GM23338 (cell line): ENCODE data around the gene SST. TPM values are rescaled to one million over a fixed set of nuclear protein-coding genes. Genes with fewer than 3 reads are reported as not detected.

Experiments
- ATAC-seq: fragments of 200-7000 bp; cut with Tn5 transposase; 3 replicates; pipeline ENCODE4 v1.9.1; 2020
- DNase-seq: peaks from one replicate; pipeline ENCODE4 v3.0.0-alpha.2; 2015; ENCODE audit warnings: low spot score
- H2AFZ ChIP-seq: fragments of 200-600 bp; sonication (generic); 2 replicates; pipeline ENCODE4 v1.8.0; 2016; ENCODE audit warnings: antibody characterized with exemption, mild to moderate bottlenecking, moderate library complexity
- H3F3A ChIP-seq: fragments of 200-600 bp; sonication (generic); replicated peaks from 2 replicates; pipeline ENCODE4 v1.8.0; 2017; ENCODE audit warnings: antibody characterized with exemption, mixed run types, low read depth
- H3K27ac ChIP-seq: fragments of 200-600 bp; sonication (generic); 2 replicates; pipeline ENCODE4 v1.6.1; 2016; ENCODE audit warnings: low read depth
- H3K27me3 ChIP-seq: fragments of 200-600 bp; sonication (generic); 2 replicates; pipeline ENCODE4 v1.8.0; 2016; ENCODE audit warnings: mild to moderate bottlenecking, mixed run types, moderate library complexity; ENCODE audit not compliant: insufficient read depth
- H3K36me3 ChIP-seq: fragments of 200-600 bp; sonication (generic); 2 replicates; pipeline ENCODE4 v1.8.0; 2016; ENCODE audit warnings: mild to moderate bottlenecking; ENCODE audit not compliant: insufficient read depth
- H3K4me1 ChIP-seq: fragments of 200-600 bp; sonication (generic); 2 replicates; pipeline ENCODE4 v1.8.0; 2016; ENCODE audit warnings: mild to moderate bottlenecking, moderate library complexity; ENCODE audit not compliant: insufficient read depth
- H3K4me2 ChIP-seq: fragments of 200-600 bp; sonication (generic); 2 replicates; pipeline ENCODE4 v1.7.1; 2017; ENCODE audit warnings: mixed run types
- H3K4me3 ChIP-seq: fragments of 200-600 bp; sonication (generic); 2 replicates; pipeline ENCODE4 v1.6.1; 2016; ENCODE audit warnings: mixed run types
- H3K79me2 ChIP-seq: fragments of 200-600 bp; sonication (generic); replicated peaks from 2 replicates; pipeline ENCODE4 v1.8.0; 2017; ENCODE audit warnings: mild to moderate bottlenecking; ENCODE audit not compliant: insufficient read depth
- H3K9me2 ChIP-seq: fragments of 200-600 bp; sonication (generic); 2 replicates; pipeline ENCODE4 v1.8.0; 2017; ENCODE audit not compliant: insufficient read depth
- H4K20me1 ChIP-seq: fragments of 200-600 bp; sonication (generic); replicated peaks from 2 replicates; pipeline ENCODE4 v1.8.0; 2017; ENCODE audit warnings: mild to moderate bottlenecking; ENCODE audit not compliant: insufficient read depth
- H3K27ac Mint-ChIP-seq: 2 replicates; pipeline ENCODE4 v1.8.0; 2020; ENCODE audit warnings: inconsistent platforms, mild to moderate bottlenecking, moderate library complexity, mixed read lengths
- H3K27me3 Mint-ChIP-seq: 3 replicates; pipeline ENCODE4 v1.8.0; 2022; ENCODE audit warnings: low read depth, mild to moderate bottlenecking, moderate library complexity, mixed read lengths, inconsistent platforms; ENCODE audit not compliant: insufficient read depth, poor library complexity
- H3K36me3 Mint-ChIP-seq: 3 replicates; pipeline ENCODE4 v1.8.0; 2021; ENCODE audit warnings: low read depth, mild to moderate bottlenecking, inconsistent platforms, moderate library complexity, mixed read lengths
- H3K4me1 Mint-ChIP-seq: 3 replicates; pipeline ENCODE4 v1.8.0; 2020; ENCODE audit warnings: mild to moderate bottlenecking, inconsistent platforms, mixed read lengths
- H3K4me3 Mint-ChIP-seq: 3 replicates; pipeline ENCODE4 v1.8.0; 2021; ENCODE audit warnings: moderate library complexity, mild to moderate bottlenecking, inconsistent platforms, mixed read lengths
- H3K9me3 Mint-ChIP-seq: 3 replicates; pipeline ENCODE4 v1.8.0; 2020; ENCODE audit warnings: moderate library complexity, mild to moderate bottlenecking, inconsistent platforms, mixed read lengths
- CTCF ChIP-seq, 2 experiments: fragments of 200-600 bp in 1 of 2; sonication (generic) in 1 of 2; conservative IDR thresholded peaks; 2 replicates each; pipeline versions ENCODE4 v1.5.1 to v1.6.1; 2016 to 2017; ENCODE audit warnings: antibody characterized with exemption in 2 of 2, low read depth in 2 of 2, mild to moderate bottlenecking in 2 of 2, moderate library complexity in 1 of 2
- STAT1 ChIP-seq: IDR thresholded peaks from one replicate; pipeline ENCODE4 v1.6.1; 2016; ENCODE audit warnings: antibody characterized with exemption; ENCODE audit not compliant: unreplicated experiment
- polyA plus RNA-seq: library from polyadenylated mRNA; unstranded; fragments of >200 nt; fragmentation: Nextera tagmentation; extraction: Ambion mirVana; gene quantifications from 2 replicates; pipeline ENCODE4 v1.2.1, GENCODE V29; 2016
- total RNA-seq: library from RNA; depleted of rRNA; stranded (reverse); fragments of >200 nt; shearing (Covaris generic); gene quantifications from 2 replicates; pipeline ENCODE4 v1.2.3, GENCODE V29; 2014
- TF ChIP-seq, protein P1 (sequence below): fragments of 250-450 bp; sonication (Bioruptor Pico); IDR thresholded peaks from 2 replicates; pipeline ENCODE4 v1.5.0; 2020; ENCODE audit warnings: mild to moderate bottlenecking, moderate library complexity

SST gene
- total and polyA plus RNA-seq, 2 experiments from 2014 or later: 3.9 TPM; not detected in 1

GRCh38 chr3:187713504-187713903, 43.3 kb upstream of the SST start (continued):
- TF ChIP-seq, protein P1, sequence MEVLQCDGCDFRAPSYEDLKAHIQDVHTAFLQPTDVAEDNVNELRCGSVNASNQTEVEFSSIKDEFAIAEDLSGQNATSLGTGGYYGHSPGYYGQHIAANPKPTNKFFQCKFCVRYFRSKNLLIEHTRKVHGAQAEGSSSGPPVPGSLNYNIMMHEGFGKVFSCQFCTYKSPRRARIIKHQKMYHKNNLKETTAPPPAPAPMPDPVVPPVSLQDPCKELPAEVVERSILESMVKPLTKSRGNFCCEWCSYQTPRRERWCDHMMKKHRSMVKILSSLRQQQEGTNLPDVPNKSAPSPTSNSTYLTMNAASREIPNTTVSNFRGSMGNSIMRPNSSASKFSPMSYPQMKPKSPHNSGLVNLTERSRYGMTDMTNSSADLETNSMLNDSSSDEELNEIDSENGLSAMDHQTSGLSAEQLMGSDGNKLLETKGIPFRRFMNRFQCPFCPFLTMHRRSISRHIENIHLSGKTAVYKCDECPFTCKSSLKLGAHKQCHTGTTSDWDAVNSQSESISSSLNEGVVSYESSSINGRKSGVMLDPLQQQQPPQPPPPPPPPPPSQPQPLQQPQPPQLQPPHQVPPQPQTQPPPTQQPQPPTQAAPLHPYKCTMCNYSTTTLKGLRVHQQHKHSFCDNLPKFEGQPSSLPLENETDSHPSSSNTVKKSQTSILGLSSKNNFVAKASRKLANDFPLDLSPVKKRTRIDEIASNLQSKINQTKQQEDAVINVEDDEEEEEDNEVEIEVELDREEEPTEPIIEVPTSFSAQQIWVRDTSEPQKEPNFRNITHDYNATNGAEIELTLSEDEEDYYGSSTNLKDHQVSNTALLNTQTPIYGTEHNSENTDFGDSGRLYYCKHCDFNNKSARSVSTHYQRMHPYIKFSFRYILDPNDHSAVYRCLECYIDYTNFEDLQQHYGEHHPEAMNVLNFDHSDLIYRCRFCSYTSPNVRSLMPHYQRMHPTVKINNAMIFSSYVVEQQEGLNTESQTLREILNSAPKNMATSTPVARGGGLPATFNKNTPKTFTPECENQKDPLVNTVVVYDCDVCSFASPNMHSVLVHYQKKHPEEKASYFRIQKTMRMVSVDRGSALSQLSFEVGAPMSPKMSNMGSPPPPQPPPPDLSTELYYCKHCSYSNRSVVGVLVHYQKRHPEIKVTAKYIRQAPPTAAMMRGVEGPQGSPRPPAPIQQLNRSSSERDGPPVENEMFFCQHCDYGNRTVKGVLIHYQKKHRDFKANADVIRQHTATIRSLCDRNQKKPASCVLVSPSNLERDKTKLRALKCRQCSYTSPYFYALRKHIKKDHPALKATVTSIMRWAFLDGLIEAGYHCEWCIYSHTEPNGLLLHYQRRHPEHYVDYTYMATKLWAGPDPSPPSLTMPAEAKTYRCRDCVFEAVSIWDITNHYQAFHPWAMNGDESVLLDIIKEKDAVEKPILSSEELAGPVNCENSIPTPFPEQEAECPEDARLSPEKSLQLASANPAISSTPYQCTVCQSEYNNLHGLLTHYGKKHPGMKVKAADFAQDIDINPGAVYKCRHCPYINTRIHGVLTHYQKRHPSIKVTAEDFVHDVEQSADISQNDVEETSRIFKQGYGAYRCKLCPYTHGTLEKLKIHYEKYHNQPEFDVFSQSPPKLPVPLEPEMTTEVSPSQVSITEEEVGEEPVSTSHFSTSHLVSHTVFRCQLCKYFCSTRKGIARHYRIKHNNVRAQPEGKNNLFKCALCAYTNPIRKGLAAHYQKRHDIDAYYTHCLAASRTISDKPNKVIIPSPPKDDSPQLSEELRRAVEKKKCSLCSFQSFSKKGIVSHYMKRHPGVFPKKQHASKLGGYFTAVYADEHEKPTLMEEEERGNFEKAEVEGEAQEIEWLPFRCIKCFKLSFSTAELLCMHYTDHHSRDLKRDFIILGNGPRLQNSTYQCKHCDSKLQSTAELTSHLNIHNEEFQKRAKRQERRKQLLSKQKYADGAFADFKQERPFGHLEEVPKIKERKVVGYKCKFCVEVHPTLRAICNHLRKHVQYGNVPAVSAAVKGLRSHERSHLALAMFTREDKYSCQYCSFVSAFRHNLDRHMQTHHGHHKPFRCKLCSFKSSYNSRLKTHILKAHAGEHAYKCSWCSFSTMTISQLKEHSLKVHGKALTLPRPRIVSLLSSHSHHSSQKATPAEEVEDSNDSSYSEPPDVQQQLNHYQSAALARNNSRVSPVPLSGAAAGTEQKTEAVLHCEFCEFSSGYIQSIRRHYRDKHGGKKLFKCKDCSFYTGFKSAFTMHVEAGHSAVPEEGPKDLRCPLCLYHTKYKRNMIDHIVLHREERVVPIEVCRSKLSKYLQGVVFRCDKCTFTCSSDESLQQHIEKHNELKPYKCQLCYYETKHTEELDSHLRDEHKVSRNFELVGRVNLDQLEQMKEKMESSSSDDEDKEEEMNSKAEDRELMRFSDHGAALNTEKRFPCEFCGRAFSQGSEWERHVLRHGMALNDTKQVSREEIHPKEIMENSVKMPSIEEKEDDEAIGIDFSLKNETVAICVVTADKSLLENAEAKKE (CRISPR knock-in tag): no peak

GRCh38 chr3:187709155-187709554, 39.0 kb upstream of the SST start:
- Mint-ChIP-seq H3K27me3 (no peaks in the 10 kb centered on the region), H3K27ac (no peak overlapping the region), H3K36me3 (no peaks in the 10 kb centered on the region), H3K9me3 (no peaks in the 10 kb centered on the region), H3K4me3 (no peak overlapping the region), H3K4me1 (peaks cover 2% of the 10 kb centered on the region; the same call in 1 of the 3 replicates)
- H2AFZ ChIP-seq: no peak overlapping the region
- no peak overlapping the region for H3K4me2 ChIP-seq
- H3K9me2 ChIP-seq: no peaks in the 10 kb centered on the region
- H3K4me3 ChIP-seq: no peak overlapping the region
- ATAC-seq (peak; percentile 83), DNase-seq (peak; percentile 53)
- no peak overlapping the region for H3K27ac ChIP-seq
- H4K20me1 ChIP-seq: no peaks in the 10 kb centered on the region
- H3K27me3 ChIP-seq: no peaks in the 10 kb centered on the region
- no peaks in the 10 kb centered on the region for H3K79me2 ChIP-seq
- no peaks in the 10 kb centered on the region for H3K36me3 ChIP-seq
- no peaks in the 10 kb centered on the region for H3K4me1 ChIP-seq
- no peaks in the 10 kb centered on the region for H3F3A ChIP-seq
- TF ChIP-seq STAT1 (no peak), CTCF (conservative IDR thresholded peaks at IDR 0.05; ENCODE audit: low read depth in 2 of 2) (peak; percentile 53)
- TF ChIP-seq, protein P1 (CRISPR knock-in tag): no peak
